SK-N-DZ (cell line): ENCODE data around the gene ZNF316. TPM values are rescaled to one million over a fixed set of nuclear protein-coding genes. Genes with fewer than 3 reads are reported as not detected.

ENCODE experiments used
- DNase-seq: peaks from one replicate; pipeline ENCODE4 v3.0.0-alpha.2; 2015; ENCODE audit warnings: low spot score
- polyA plus RNA-seq, 2 experiments: library from polyadenylated mRNA; depleted of rRNA; stranded (reverse); fragments of >200 nt; gene quantifications; 2 replicates each; pipeline ENCODE4 v1.2.3, GENCODE V29; 2014

Gene ZNF316
- polyA plus RNA-seq (2014; cell fraction: cytosol; rRNA removed) = 10.8 and 19.4 TPM in 2 replicates
- polyA plus RNA-seq (2014; cell fraction: nucleus; rRNA removed) = 51.0 and 57.6 TPM in 2 replicates

DNA sequence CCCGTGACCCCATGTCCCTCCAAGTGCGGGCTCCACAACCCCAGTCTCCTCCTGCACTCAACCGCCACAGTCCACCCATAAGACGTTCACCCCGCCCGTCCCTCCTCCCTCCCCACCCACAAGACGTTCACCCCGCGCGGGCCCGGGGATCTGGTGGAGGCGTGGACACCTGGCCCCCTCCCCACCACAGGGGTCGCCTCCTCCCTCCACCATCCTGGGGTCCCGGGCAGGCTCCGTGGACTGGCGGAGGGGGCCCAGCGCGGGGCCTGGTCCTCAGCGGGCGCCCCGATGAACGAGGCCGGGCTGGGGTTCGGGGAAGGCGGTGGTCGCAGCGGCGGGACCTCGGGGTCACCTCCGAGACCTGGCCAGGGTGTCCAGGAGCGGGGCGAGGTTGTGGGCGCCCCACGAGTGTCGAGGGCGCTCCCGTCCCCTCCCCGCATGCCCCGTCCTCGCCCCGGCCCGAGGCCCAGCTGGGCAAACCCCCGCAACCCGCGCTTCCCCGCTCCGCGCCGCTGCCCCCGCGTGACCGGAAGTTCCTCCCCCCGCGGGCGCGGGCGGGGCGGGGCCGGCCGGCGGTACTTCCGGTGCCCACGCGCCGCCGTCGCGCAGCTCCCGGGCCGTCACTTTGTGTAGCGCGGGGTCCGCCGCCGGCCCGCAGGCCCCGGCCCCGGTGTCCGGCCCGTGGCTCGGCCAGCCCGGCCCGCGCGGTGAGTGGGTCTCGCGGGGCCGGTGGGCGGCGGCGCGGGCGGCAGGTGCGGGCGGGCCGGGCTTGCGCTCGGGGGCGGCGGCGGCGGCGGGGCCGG is at the start of gene ZNF316:
Gene ZNF316, plus strand, starts transcription at position 578 of the 803 bp plus-strand sequence. CDS start 5,092 bp downstream, outside the sequence.
- DNase-seq = no peak

DNA sequence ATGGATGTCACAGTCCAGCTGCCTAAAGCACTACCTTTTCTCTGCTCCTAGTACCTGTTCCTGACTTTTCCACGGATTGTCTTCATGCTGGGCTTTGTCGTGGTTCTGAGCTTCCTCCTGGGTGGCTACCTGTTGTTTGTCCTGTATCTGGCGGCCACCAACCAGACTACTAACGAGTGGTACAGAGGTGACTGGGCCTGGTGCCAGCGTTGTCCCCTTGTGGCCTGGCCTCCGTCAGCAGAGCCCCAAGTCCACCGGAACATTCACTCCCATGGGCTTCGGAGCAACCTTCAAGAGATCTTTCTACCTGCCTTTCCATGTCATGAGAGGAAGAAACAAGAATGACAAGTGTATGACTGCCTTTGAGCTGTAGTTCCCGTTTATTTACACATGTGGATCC is 48.6 kb upstream of the ZNF316 start:
- no peak for DNase-seq

DNA sequence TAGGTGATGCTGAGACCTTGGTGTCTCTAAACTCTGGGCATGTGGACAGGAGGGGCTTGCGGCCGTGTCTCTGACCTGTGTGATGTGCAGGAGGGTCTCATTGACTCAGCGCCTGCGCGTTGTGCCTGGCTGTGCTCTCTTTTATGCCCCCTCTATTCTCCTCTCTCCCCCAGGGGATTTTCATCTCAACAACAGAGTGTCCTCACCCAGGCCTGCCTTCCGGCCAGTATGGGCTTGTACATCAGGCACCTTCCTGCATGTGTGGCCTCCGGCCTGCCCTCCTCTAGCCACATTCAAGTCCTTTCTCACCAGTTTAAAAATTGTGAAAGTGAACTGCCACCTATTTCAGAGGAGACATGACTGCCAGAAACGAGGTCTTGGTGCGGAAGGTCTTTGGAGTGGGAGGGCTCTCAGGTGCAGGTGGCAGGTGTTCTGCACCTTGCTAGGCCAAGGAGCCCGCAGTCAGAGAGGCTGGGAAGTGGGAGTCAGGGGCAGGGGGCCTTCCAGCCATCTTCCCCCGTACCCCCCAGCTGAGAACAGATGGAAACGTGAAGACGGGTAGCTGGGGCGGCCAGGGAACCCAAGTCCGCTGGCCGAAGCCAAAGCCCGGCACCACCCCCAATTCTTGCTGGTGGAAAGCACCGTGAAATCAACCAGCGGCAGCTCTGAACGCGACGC is 47.8 kb upstream of the ZNF316 start:
- no peak for DNase-seq

DNA sequence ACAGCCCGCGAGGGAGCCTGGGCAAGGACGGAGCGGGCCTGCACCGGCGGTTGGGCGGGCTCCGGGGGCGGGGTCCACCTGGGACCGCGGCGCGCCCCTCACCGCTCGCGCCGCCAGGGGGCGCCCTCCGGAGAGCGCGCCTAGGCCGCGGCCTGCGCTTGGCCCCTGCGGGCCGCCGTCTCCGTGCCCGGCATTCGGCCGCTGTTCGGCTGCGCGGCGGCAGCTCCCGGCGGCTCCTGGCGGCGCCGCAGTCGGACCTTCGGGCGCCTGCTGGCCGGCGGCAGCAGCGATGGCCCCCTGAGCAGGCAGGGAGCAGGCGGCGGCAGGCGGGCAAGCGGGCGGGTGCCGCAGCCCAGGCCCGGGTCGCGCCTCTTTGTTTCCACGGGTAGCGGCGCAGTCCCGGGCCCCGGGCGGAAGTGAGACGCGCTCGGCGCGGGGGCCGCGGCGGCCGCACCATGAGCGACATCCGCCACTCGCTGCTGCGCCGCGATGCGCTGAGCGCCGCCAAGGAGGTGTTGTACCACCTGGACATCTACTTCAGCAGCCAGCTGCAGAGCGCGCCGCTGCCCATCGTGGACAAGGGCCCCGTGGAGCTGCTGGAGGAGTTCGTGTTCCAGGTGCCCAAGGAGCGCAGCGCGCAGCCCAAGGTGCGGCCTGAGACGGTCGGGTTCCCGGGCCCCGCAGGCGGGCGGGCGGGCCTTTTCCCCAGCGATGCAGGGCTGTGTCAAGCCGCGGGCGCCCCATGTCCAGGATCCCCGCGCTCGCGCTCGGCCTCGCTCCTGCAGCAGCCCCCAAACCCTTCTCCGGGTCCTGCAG is 47.1 kb upstream of the ZNF316 start, which contains the start of gene INTS15:
Gene INTS15, plus strand, starts transcription at position 193 of the 816 bp plus-strand sequence. Its CDS starts 263 bp downstream, at position 456.
- peak; percentile 69 for DNase-seq

DNA sequence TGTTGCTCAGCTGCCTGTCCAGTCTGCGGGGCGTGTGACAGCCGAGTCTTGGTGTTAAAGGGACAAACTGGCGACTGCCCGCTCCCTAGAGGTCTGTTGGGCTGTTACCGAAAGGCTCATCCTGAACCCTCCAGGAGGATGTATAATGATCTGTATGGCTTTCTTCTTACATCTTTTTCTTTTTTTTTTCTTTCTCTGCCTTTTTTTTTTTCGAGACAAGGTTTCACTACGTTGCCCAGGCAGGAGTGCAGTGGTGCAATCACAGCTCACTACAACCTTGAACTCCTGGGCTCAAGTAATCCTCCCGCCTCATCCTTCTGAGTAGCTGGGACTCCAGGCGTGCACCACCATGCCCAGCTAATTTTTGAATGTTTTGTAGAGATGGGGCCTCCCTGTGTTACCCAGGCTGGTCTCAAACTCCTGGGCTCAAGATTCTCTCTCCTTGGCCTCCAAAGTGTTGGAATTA is 46.4 kb upstream of the ZNF316 start:
- DNase-seq = peak; percentile 54

DNA sequence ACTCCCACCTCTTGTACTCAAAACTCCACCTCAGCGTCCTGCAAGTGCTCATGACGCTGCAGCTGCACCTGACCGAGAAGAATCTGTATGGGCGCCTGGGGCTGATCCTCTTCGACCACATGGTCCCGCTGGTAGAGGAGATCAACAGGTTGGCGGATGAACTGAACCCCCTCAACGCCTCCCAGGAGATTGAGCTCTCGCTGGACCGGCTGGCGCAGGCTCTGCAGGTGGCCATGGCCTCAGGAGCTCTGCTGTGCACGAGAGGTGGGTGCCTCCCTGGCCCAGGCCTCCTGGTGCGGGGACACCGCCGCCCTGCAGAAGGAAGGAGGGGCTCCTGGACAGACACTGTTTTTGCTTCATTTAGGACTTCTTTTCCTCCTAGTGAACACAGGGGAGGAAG is 37.0 kb upstream of the ZNF316 start:
- no peak for DNase-seq

DNA sequence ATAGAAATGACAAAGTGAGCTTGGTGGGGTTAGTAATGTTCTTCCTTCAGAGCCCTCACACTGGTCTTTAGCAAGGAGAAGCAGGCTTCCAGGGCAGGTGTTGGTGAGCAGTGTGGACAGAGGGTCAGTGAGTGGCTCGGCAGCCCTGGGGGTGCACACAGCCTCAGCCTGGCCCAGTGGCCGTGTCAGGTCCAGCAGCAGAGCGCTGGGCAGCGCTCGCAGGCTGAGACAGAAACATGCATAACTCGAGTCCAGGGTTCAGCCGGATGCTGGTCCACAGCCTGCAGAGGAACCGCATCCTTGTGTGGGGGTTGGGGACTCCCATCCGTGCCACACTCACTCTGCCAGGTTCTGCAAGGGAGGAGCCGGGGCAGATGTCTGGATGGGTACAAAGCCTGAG is 32.7 kb upstream of the ZNF316 start:
- DNase-seq = no peak

DNA sequence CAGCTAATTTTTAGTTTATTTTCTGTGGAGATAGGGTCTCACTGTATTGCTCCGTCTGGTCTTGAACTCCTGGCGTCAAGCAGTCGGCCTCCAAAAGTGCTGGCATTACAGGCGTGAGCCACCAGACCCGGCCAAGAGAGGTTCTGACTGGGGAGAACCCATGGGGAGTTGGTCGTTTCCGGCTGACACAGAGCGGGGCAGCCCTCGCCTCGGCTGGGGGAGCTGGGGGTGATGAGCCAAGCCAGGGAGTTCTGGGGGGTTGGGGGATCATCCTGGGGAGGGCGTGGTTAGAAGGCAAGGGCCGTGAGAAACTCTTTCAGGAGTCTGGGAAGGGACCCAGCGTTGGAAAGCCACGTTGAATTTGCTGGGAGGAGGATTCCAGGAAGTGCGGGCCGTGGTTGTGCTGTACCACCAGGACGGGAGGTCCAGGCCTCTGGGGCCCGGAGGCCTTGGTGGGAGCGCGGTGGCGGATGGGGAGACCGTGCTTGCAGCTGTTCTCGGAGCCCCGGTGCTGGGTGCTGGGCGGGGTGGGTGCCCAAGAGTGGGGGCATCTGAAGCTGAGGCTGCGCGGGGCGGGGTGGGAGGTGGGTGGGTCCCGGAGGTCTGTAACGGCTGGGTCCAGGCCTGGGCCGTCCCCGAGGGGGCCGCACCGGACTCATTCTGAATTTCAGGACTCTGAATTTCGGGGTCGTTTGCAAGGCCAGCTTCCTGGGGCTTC is 30.1 kb upstream of the ZNF316 start:
- DNase-seq = no peak

DNA sequence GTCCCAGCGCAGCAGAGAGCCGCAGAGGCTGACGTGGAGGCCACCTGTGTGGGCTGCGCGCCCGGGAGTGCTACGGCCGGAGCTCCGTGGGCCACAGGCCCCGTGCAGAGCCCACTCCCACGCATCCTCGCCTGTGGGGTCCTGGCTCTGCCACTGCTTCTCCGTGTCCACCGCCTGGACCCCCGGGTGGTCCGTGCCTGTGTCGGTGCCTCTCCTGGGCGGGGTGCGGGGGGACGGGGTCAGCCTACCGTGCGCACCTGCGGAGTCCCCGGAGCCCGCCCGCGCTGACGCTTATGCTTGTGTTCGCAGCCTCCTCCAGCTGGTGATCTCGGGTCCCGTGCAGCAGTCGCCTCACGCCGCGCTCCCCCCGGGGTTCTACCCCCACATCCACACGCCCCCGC is 29.5 kb upstream of the ZNF316 start:
- no peak for DNase-seq

DNA sequence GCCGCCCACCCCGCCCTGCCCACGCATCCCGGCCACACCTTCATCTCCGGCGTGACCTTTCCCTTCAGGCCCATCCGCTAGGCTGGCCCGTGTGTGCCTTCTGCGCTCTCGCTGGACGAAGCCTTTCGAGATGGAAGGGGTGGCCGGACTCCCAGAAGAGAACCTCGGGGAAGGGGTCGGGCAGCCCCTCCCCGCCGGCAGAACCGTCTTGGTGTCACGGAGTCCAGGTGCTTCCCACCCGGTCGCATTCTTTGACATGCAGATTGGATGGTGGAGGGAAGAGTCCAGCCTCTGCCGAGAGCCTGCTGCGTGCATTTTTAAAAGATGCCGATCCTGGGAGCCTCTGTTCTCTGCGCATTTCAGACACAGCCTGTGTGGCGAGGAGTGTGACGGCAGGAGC is 29.0 kb upstream of the ZNF316 start:
- no peak for DNase-seq

DNA sequence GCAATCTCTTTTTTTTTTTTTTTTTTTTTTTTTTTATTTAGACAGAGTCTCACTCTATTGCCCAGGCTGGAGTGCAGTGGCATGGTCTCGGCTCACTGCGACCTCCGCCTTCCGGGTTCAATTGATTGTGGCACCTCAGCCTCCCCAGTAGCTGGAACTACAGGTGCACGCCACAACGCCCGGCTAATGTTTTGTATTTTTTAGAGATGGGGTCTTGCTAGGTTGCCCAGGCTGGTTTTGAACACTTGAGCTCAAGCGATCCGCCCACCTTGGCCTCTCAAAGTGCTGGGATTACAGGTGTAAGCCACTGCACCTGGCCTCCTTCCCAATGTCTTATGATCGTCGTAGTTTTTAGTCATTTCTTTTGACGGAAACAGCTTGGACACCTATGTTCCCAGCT is 28.3 kb upstream of the ZNF316 start:
- DNase-seq = no peak

DNA sequence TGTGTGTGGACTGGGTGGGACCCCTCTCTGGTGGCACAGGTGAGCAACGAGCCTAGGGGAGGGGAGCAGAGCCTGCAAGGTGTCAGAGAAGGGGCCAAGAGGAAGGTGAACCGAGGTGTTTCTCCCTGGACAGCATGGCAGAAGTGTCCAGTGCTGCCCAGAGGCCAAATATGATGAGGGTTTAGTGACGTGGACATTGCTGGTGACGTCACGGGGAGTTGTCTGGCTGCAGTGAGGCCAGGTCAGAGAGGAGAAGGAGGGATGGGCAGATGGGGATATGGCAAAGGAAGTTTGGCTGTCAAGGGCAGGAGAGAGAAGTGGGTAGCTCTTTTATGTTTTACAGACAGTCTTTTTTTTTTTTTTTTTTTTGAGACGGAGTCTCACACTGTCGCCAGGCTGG is 24.3 kb upstream of the ZNF316 start:
- no peak for DNase-seq

DNA sequence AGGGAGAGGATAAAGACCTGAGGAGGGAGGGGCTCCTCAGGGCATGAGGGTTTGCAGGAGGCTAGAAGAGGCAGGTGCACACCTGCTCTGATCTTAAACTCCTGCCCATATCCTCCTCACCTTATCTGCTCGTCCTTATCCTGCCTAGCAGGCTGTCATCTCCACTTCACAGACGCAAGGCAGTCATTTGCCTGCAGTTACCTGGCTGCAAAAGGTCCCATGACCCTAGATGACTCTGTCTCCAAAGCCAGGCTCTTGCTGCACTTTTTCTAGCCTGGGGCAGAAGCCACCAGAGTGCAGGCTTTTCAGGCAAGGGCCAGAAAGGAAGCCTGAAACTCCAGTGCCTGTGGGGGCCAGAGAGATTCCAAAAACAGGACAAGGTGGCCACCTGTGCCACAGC is 23.4 kb upstream of the ZNF316 start:
- DNase-seq = no peak

DNA sequence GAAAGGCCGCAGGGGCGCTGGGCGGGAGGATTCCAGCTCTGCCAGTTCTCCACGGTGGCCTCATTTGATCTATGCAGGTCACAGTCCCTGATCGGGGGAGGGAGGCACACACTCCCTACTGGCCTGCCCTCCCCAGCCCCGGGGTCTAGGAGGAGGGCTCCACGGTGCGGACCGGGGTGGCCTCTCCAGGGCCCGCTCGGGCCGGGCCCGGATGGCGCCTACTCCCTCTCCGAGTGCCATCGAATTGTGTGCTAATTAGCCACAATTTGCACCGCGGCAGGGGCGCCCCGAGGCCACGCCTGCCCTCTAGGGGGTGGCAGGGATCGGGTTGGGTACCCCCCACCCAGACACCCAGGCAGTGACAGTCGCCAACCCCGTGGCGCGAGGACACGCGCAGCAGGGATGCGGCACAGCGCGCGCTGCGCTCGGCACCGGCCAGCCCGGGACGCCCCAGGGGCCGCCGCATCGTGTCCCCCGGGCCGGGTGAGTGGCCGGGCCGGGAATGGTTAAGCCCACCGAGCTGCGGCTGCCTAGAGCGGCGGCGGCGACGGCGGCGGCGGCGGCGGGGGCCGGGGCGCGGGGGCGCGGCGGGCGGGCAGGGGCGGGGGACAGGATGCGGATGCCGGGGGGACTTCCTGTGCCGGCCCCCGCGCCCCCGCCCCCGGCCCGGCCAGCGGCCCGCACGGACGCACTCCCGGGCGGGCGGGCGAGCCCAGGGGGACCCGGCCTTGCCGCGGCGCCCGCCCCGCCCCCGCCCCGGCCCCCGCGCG is 22.0 kb upstream of the ZNF316 start, which contains the start of gene ZNF853:
Gene ZNF853, plus strand, starts transcription at position 658 of the 770 bp plus-strand sequence. CDS start 565 bp downstream, outside the sequence.
- no peak for DNase-seq

DNA sequence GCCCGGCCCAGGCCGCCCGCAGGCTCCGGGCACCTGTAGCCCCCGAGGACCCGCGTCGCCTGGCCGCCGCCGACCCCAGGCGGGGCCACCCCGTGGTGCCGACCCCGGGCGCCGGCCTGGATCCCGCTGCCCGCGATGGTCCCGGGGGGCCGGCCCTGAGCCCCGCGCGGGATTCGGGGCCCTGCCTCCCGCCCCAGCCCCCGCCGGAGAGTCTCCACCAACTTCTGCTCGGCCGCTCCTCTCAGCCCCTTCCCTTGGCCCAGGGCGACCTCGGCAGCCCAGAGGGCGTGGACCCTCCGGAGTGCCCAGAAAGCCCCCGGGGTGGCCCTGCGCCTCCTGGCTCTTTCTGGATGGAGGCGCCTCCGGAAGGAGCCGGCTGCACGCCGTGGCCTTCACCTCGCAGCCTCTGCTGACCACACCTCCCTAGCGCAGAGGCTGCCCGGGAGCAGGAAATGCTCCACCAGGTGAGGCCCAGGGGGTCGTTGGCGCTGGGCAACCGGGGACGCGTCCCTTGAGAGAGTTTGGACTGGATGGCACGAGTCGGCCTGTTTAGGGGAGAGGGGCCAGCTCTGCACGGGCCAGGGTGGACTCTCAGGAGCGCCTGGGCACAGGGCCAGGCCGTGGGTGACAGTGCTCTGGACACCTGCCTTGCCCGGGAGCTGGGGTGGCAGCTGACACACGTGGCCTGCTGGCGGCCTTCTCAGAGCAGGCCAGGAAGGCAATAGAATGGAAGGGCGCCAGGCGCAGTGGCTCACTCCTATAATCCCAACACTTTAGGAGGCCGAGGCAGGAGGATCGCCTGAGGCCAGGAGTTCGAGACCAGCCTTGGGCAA is 21.2 kb upstream of the ZNF316 start:
- DNase-seq = no peak

DNA sequence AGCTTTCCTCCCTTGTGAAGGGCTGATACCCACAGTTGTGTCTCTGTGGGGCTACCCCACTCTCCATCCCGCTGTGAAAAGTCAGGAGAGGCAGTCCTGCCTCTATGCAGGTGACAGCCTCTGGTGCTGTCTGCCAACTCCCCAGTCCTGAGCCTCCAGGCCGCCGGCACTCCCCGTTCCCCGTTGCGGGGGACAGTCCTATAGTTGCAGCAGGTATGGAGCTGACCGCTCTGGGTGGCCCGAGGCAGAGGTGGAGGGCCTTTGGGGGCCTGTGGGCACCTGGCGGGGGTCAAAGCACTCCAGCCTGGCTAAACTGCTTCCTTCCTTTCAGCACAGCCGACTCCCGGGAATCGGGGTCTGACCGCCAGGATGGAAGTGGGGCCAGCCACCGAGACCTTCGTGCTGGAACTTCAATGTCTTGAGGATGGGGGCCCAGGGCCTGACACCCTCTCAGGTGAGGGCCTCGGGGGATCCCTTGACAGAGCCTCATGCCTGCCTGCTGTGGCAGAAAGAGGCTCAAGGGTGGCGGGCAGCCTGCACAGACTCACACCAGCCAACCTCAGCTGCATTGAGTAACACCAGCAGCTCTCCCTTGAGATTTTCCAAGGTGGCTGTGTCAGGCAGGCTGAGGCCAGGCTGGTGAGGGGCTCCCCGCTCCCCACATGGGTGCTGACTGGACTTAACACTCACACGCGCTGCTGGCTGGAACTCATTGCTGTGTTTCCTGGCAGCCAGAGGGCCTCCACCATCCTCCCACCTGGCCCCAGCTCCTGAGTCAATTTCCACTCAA is 20.1 kb upstream of the ZNF316 start:
- no peak for DNase-seq

DNA sequence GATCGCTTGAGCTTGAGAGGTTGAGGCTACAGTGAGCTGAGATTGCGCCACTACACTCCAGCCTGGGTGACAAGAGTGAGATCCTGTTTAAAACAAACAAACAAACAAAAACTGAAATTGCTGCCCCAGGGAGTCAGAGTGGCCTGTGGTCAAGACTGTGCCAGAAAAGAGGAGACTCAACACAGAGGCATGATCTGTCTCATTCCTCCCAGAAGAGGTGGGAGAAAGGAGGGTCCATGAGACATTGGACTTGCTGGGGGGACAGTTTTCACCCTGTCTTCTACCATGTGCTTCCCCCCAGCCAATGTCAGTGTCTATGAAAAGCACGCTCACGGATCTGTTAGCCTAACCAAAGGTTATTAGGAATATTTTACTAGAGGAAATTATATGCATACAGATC is 18.5 kb upstream of the ZNF316 start:
- no peak for DNase-seq

DNA sequence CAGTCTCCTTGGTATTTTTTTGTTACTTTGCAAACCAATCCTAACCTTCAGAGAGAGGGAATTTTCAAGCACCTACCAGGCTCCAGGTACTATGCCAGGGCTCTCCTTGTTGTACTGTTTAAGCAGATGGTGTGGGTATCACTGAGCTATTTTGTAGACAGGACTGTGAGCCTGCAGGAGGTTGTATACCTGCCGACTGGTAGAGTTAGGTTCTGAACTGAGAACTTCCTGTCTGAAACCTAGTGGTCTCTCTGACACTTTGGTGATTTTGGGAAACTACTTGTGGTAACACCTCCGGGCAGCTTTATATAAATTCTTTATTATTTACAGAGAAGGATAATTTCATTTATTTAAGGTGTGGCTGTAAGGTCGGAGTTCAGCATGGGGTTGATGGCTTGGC is 17.2 kb upstream of the ZNF316 start:
- DNase-seq = no peak
